Panc1 (cell line): Measurements from ENCODE around the gene PPP1R3C. TPM values are rescaled to one million over a fixed set of nuclear protein-coding genes. Genes with fewer than 3 reads are reported as not detected.

Source experiments
- ATAC-seq: fragments of 200-7000 bp; cut with Tn5 transposase; 2 replicates; pipeline ENCODE4 v1.9.1; 2020; ENCODE audit warnings: mild to moderate bottlenecking, moderate library complexity
- BruUV-seq: library from RNA; stranded (reverse); fragments of 400-500 nt; replicated peaks from 2 replicates; lab custom pipeline; 2021; lab: Mats Ljungman, UMichigan
- CTCF ChIA-PET: fragments of 300-600 bp; sonication (Branson Sonifier 250); formaldehyde crosslinking; loops from one replicate; lab custom pipeline; 2022; ENCODE audit warnings: antibody characterized with exemption; lab: Charles Lee
- POLR2A ChIA-PET: fragments of 300-600 bp; sonication (Branson Sonifier 250); formaldehyde crosslinking; loops from one replicate; lab custom pipeline; 2022; ENCODE audit warnings: antibody characterized with exemption; lab: Charles Lee
- DNase-seq: peaks from one replicate; pipeline ENCODE4 v3.0.0-alpha.2; 2010; ENCODE audit warnings: low read depth, low spot score
- H3K27ac ChIP-seq: 2 replicates; pipeline ENCODE4 v1.5.1; 2011; ENCODE audit warnings: mild to moderate bottlenecking, low read length, inconsistent platforms
- H3K27me3 ChIP-seq: fragments of 200-500 bp; sonication (Bioruptor generic); 2 replicates; pipeline ENCODE4 v1.6.0; 2014; ENCODE audit warnings: low read length, inconsistent platforms; ENCODE audit not compliant: control insufficient read depth, insufficient read depth
- H3K36me3 ChIP-seq: fragments of 200-500 bp; sonication (Bioruptor generic); 2 replicates; pipeline ENCODE4 v1.5.1; 2014; ENCODE audit warnings: inconsistent platforms, mild to moderate bottlenecking, low read length, moderate library complexity; ENCODE audit not compliant: control insufficient read depth, insufficient read depth
- H3K4me1 ChIP-seq: 2 replicates; pipeline ENCODE4 v1.5.1; 2011; ENCODE audit warnings: inconsistent platforms, mild to moderate bottlenecking, low read length, moderate library complexity; ENCODE audit not compliant: control insufficient read depth, insufficient read depth
- H3K4me3 ChIP-seq, 2 experiments: 2 replicates each; pipeline ENCODE4 v1.5.1; 2011 to 2012; ENCODE audit warnings: low read depth in 2 of 2, low read length in 2 of 2, mild to moderate bottlenecking in 2 of 2, inconsistent platforms in 1 of 2, moderate library complexity in 1 of 2
- H3K9me3 ChIP-seq: fragments of 200-500 bp; sonication (Bioruptor generic); 2 replicates; pipeline ENCODE4 v1.5.1; 2014; ENCODE audit warnings: low read depth, mild to moderate bottlenecking, inconsistent platforms, low read length, moderate library complexity; ENCODE audit not compliant: control insufficient read depth, insufficient read depth
- POLR2AphosphoS5 ChIP-seq: IDR thresholded peaks from 2 replicates; pipeline ENCODE4 v1.6.1; 2012; ENCODE audit warnings: mild to moderate bottlenecking, low read depth, low read length, moderate library complexity
- SIN3A ChIP-seq: IDR thresholded peaks from 2 replicates; pipeline ENCODE4 v1.6.1; 2012; ENCODE audit warnings: low read depth, mild to moderate bottlenecking, low read length, moderate library complexity, borderline replicate concordance; ENCODE audit not compliant: insufficient read depth
- TCF7L2 ChIP-seq: IDR thresholded peaks from 2 replicates; pipeline ENCODE4 v1.6.1; 2011; ENCODE audit warnings: mild to moderate bottlenecking, low read depth, low read length, inconsistent platforms
- in situ Hi-C: cut with HindIII; loops from 2 replicates; pipeline ENCODE4 v1.10.0; 2016; ENCODE audit warnings: low sequenced_read_pairs, low pct_unique_long_range_greater_than_20kb
- intact Hi-C: fragments of 100-400 bp; cut with micrococcal nuclease; formaldehyde crosslinking; loops from one replicate; pipeline ENCODE4 v1.10.0; 2022; ENCODE audit not compliant: unreplicated experiment
- total RNA-seq: library from RNA; stranded (reverse); gene quantifications from one replicate; pipeline ENCODE4 v1.2.1, GENCODE V29; 2021; ENCODE audit not compliant: unreplicated experiment
- TF ChIP-seq, protein P1 (sequence below), 2 experiments: IDR thresholded peaks; 2 replicates each; pipeline ENCODE4 v1.6.1; 2011 to 2012; ENCODE audit warnings: low read depth in 2 of 2, control low read depth in 1 of 2, low read length in 1 of 2, mild to moderate bottlenecking in 1 of 2, moderate library complexity in 1 of 2; ENCODE audit not compliant: insufficient read depth in 1 of 2
- TF ChIP-seq, protein P2 (sequence below): fragments of 450-650 bp; IDR thresholded peaks from 2 replicates; pipeline ENCODE4 v1.5.1; 2017; ENCODE audit warnings: mild to moderate bottlenecking

PPP1R3C gene
- total RNA-seq, 1 experiment from 2014 or later: 1.2 TPM

DNA sequence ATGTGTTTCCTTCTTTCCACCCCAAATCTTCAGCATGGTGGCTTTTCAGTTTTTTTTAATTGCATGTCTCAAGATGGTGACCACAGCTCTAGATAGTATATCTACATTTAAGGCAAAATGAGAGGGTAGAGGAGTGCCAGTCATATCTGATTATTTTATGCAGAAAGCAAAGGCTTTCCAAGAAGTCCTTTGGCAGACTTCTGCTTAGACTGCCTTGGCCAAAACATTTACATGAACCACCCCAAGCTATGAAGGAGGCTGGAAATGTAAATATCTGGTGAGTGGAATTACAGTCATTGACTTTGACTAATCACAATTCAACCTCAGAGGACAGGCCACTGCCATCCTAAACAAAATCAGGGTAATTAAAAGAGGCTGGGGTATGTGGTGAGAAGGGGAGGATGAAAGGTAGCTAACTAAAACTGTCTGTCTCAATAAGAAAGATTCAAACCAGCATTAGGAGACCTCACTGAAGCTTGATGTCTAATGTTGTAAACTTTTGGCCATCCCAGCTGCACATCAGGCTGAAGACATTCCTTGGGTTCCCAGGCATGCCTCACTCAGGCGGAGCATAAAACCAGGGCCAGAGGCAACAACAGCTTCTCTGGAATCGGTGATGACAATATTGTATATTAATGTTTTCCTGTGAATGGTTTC lies 53.4 kb downstream of the PPP1R3C start:
- POLR2A ChIA-PET: interaction anchor here (0.5 kb wide), 1 partner anchor 1699 kb away, joined by 3 read pairs; no protein-coding TSS in a partner anchor
- no peaks in the 10 kb centered on the region for H3K4me1 ChIP-seq
- no peaks in the 10 kb centered on the region for H3K9me3 ChIP-seq
- H3K4me3 ChIP-seq: no peak overlapping the region
- H3K36me3 ChIP-seq: no peaks in the 10 kb centered on the region
- ATAC-seq (no peak), DNase-seq (no peak)
- in situ Hi-C loops (no loop called here), intact Hi-C loops (no loop called here)
- TF ChIP-seq, protein P1, sequence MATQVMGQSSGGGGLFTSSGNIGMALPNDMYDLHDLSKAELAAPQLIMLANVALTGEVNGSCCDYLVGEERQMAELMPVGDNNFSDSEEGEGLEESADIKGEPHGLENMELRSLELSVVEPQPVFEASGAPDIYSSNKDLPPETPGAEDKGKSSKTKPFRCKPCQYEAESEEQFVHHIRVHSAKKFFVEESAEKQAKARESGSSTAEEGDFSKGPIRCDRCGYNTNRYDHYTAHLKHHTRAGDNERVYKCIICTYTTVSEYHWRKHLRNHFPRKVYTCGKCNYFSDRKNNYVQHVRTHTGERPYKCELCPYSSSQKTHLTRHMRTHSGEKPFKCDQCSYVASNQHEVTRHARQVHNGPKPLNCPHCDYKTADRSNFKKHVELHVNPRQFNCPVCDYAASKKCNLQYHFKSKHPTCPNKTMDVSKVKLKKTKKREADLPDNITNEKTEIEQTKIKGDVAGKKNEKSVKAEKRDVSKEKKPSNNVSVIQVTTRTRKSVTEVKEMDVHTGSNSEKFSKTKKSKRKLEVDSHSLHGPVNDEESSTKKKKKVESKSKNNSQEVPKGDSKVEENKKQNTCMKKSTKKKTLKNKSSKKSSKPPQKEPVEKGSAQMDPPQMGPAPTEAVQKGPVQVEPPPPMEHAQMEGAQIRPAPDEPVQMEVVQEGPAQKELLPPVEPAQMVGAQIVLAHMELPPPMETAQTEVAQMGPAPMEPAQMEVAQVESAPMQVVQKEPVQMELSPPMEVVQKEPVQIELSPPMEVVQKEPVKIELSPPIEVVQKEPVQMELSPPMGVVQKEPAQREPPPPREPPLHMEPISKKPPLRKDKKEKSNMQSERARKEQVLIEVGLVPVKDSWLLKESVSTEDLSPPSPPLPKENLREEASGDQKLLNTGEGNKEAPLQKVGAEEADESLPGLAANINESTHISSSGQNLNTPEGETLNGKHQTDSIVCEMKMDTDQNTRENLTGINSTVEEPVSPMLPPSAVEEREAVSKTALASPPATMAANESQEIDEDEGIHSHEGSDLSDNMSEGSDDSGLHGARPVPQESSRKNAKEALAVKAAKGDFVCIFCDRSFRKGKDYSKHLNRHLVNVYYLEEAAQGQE (IDR thresholded peaks at IDR 0.05; ENCODE audit: insufficient read depth in 1 of 2, low read depth in 2 of 2, low read length in 1 of 2): no peak
- TF ChIP-seq POLR2AphosphoS5 (no peak), TCF7L2 (no peak), SIN3A (no peak)
- TF ChIP-seq, protein P2, sequence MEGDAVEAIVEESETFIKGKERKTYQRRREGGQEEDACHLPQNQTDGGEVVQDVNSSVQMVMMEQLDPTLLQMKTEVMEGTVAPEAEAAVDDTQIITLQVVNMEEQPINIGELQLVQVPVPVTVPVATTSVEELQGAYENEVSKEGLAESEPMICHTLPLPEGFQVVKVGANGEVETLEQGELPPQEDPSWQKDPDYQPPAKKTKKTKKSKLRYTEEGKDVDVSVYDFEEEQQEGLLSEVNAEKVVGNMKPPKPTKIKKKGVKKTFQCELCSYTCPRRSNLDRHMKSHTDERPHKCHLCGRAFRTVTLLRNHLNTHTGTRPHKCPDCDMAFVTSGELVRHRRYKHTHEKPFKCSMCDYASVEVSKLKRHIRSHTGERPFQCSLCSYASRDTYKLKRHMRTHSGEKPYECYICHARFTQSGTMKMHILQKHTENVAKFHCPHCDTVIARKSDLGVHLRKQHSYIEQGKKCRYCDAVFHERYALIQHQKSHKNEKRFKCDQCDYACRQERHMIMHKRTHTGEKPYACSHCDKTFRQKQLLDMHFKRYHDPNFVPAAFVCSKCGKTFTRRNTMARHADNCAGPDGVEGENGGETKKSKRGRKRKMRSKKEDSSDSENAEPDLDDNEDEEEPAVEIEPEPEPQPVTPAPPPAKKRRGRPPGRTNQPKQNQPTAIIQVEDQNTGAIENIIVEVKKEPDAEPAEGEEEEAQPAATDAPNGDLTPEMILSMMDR: no peak
- no peak overlapping the region for H3K27ac ChIP-seq
- CTCF ChIA-PET: no interaction called here
- H3K27me3 ChIP-seq: no peaks in the 10 kb centered on the region
- no TSS peak for BruUV-seq

Other genes with a start within 250 kb of the PPP1R3C start
- 11.5 TPM for gene HECTD2, start 222.7 kb downstream of the PPP1R3C start, total RNA-seq
- gene TNKS2, start 165.4 kb upstream of the PPP1R3C start, total RNA-seq: 46.2 TPM